ENCODE data around the gene ARHGEF16.
A peak's percentile ranks its signal among the peaks of the same experiment; 100 is the strongest.

Gene ARHGEF16

GRCh38 chr1:3438661-3439180 lies 15.7 kb upstream of the ARHGEF16 start:
- no peak for DNase-seq (ENCODE audit: low spot score)

- DNase-seq (ENCODE audit: low spot score), result no peak
Measured at GRCh38 chr1:3439346-3440299, 14.8 kb upstream of the ARHGEF16 start.

GRCh38 chr1:3440300-3440681 lies 14.2 kb upstream of the ARHGEF16 start:
- no peak for DNase-seq (ENCODE audit: low spot score)

- no peak for DNase-seq (ENCODE audit: low spot score)
Measured at GRCh38 chr1:3440711-3441409, 13.6 kb upstream of the ARHGEF16 start.

GRCh38 chr1:3441410-3441847 lies 13.0 kb upstream of the ARHGEF16 start:
- DNase-seq (ENCODE audit: low spot score), result no peak

- DNase-seq (ENCODE audit: low spot score), result no peak
Measured at GRCh38 chr1:3441880-3442279, 12.6 kb upstream of the ARHGEF16 start.

GRCh38 chr1:3442331-3442730 lies 12.1 kb upstream of the ARHGEF16 start:
- DNase-seq (ENCODE audit: low spot score), result no peak

- no peak for DNase-seq (ENCODE audit: low spot score)
Measured at GRCh38 chr1:3442901-3443300, 11.6 kb upstream of the ARHGEF16 start.

GRCh38 chr1:3443807-3444206 lies 10.7 kb upstream of the ARHGEF16 start:
- DNase-seq (ENCODE audit: low spot score), result no peak

- DNase-seq (ENCODE audit: low spot score), result no peak
Measured at GRCh38 chr1:3444298-3444697, 10.2 kb upstream of the ARHGEF16 start.

GRCh38 chr1:3444736-3445135 lies 9.7 kb upstream of the ARHGEF16 start:
- DNase-seq (ENCODE audit: low spot score), result no peak

- no peak for DNase-seq (ENCODE audit: low spot score)
Measured at GRCh38 chr1:3450202-3450863, 4.1 kb upstream of the ARHGEF16 start.

- no peak for DNase-seq (ENCODE audit: low spot score)
Measured at GRCh38 chr1:3450983-3451382, 3.5 kb upstream of the ARHGEF16 start.

GRCh38 chr1:3451994-3452865 lies 2.2 kb upstream of the ARHGEF16 start:
- no peak for DNase-seq (ENCODE audit: low spot score)

- DNase-seq (ENCODE audit: low spot score), result no peak
Measured at GRCh38 chr1:3452866-3453175, 1.6 kb upstream of the ARHGEF16 start.

GRCh38 chr1:3453203-3453761 lies 1.2 kb upstream of the ARHGEF16 start:
- peak; percentile 94 for DNase-seq (ENCODE audit: low spot score)

GRCh38 chr1:3454811-3455618 lies 550 bp downstream of the ARHGEF16 start:
- no peak for DNase-seq (ENCODE audit: low spot score)

GRCh38 chr1:3455670-3456448 lies 1.4 kb downstream of the ARHGEF16 start:
- DNase-seq (ENCODE audit: low spot score), result no peak

- no peak for DNase-seq (ENCODE audit: low spot score)
Measured at GRCh38 chr1:3456449-3456963, 2.0 kb downstream of the ARHGEF16 start.
